ENCODE results near the gene ZNF182. TPM values are rescaled to one million over a fixed set of nuclear protein-coding genes. Genes with fewer than 3 reads are reported as not detected.
A peak's percentile ranks its signal among the peaks of the same experiment; 100 is the strongest.
"Not testable (repeated sequence)": the region's sequence is repeated elsewhere in the genome, so short reads cannot be mapped to it uniquely, and the experiment has no call there.

Gene ZNF182
- polyA plus RNA-seq (2011; rRNA removed) (2.4 and 3.6 TPM in 2 replicates), polyA minus RNA-seq (2011; rRNA and poly(A)+ RNA removed) (2.1 and 3.4 TPM in 2 replicates)

DNA sequence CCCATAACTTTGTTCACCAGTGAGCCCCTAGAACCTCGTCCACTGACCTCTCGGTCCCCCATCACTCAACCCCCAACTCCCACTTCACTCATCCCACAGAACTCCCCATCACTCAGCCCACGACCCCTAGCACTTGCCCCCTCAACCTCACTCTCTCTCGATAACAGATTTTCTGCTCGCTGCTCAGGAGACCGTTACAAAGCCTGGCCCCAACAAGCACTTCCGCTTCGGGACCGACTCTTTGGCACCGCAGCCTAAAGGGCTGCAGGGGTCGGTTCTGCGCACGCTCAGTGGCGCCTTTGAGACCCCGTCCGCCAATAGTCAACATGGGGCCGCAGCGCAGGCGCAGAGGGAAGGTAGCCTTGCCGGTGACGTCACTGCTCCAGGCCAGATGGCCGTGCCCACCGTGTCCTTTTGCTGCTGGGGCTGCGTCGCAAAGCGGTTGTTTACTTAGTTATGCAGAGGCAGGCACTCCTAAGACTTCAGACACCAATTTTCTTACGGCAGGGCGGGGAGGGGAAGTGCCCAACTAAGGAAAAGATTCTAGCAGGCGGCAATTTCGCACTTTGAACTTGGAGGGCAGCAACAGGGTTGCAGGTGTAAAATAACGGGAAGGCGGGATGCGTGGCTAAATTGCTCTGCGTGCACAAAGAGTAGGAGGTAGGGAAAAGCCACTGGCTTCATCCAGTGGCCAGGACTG lies at the start of gene ZNF182:
TSS of gene ZNF182 (minus strand) at position 232 of the 700 bp plus-strand sequence. CDS start 1,380 bp downstream, outside the sequence.
- Histone ChIP-seq H3K4me3 (ENCODE audit: low read depth, low read length) (peak within 1 kb of the TSS; percentile 74), H3K27me3 (ENCODE audit: control insufficient read depth, insufficient read depth, low read length) (no peaks in the 10 kb centered on the region), H3K27ac (ENCODE audit: low read depth, low read length) (peak within 1 kb of the TSS; percentile 21), H3K9me3 (ENCODE audit: control insufficient read depth, insufficient read depth, low read length) (no peaks in the 10 kb centered on the region)
- CTCF ChIA-PET, result no interaction called here
- DNase-seq (ENCODE audit: low read depth, low spot score), result peak; percentile 66
- TF ChIP-seq, protein P1, sequence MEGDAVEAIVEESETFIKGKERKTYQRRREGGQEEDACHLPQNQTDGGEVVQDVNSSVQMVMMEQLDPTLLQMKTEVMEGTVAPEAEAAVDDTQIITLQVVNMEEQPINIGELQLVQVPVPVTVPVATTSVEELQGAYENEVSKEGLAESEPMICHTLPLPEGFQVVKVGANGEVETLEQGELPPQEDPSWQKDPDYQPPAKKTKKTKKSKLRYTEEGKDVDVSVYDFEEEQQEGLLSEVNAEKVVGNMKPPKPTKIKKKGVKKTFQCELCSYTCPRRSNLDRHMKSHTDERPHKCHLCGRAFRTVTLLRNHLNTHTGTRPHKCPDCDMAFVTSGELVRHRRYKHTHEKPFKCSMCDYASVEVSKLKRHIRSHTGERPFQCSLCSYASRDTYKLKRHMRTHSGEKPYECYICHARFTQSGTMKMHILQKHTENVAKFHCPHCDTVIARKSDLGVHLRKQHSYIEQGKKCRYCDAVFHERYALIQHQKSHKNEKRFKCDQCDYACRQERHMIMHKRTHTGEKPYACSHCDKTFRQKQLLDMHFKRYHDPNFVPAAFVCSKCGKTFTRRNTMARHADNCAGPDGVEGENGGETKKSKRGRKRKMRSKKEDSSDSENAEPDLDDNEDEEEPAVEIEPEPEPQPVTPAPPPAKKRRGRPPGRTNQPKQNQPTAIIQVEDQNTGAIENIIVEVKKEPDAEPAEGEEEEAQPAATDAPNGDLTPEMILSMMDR (IDR thresholded peaks at IDR 0.05; ENCODE audit: low read depth, low read length), result no peak
- POLR2A ChIA-PET, result no interaction called here

DNA sequence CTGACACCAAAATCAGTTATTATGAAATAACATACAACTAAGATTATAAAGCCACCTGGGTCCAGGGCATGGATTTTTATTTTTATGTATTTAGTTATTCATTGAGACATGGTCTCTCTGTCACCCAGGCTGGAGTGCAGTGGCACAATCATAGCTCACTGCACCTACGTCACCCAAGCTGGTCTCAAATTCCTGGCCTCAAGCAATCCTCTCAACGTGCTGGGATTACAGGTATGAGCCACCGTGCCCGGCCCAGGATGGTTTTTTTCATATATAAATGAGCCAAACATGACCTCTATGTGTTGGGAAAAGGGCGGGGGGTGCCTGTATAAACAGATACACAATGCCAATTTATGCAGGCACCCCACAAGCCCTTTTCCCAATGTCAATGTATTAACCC lies 43.1 kb upstream of the ZNF182 start:
- Histone ChIP-seq H3K27ac (ENCODE audit: low read depth, low read length) (no peak overlapping the region), H3K27me3 (ENCODE audit: control insufficient read depth, insufficient read depth, low read length) (no peaks in the 10 kb centered on the region), H3K4me3 (ENCODE audit: low read depth, low read length) (no peak overlapping the region), H3K9me3 (ENCODE audit: control insufficient read depth, insufficient read depth, low read length) (no peaks in the 10 kb centered on the region)
- TF ChIP-seq, protein P1 (IDR thresholded peaks at IDR 0.05; ENCODE audit: low read depth, low read length), result no peak
- no peak for DNase-seq (ENCODE audit: low read depth, low spot score)
- ChIA-PET POLR2A (no interaction called here), CTCF (no interaction called here)

DNA sequence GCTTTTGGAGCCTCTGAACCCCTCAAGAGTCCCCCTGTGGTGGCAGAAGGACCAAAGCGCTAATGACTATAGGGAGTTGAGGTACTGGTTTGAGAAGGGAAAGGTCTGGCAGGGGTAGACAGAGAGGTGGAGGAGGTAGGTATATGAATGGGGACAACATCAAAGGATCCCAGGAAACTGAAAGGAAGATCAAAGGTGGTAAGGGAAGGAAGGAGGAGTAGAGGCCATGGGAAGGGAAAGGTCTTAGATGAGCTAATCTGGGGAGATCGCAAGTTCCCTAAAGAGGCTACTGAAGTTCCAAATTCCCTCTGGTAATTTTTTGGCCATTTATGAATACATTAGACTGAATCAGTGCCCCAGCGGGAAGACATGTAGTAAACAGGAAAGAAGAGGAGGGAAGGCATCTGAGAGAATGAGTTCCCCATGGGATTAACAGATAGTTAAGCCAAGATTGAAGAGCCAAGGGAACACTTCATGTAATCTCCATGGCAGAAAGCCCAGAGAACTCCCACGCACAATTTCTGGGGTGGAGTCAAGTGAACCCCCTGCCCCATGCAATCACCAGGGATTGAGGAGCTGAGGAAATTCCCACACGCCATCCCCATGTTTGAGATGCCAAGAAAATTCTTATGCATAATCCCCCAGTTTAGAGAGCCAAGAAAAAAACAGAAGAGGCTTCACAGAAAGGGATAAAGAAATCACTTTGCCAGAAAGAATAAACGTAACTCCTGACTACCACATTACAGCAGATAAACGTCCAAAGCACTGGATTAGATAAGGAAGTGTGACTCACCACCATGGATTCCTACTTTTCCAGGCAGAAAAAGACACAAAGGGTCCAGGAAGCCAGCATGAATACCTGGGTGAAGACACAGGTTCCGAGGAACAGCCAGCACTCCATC lies 41.9 kb upstream of the ZNF182 start:
- peak overlapping the region; percentile 21 for H3K27ac ChIP-seq (ENCODE audit: low read depth, low read length)
- H3K9me3 ChIP-seq (ENCODE audit: control insufficient read depth, insufficient read depth, low read length), result no peaks in the 10 kb centered on the region
- TF ChIP-seq, protein P1 (IDR thresholded peaks at IDR 0.05; ENCODE audit: low read depth, low read length), result no peak
- peak; percentile 6 for DNase-seq (ENCODE audit: low read depth, low spot score)
- H3K4me3 ChIP-seq (ENCODE audit: low read depth, low read length), result no peak overlapping the region
- ChIA-PET CTCF (no interaction called here), POLR2A (no interaction called here)
- H3K27me3 ChIP-seq (ENCODE audit: control insufficient read depth, insufficient read depth, low read length), result no peaks in the 10 kb centered on the region

DNA sequence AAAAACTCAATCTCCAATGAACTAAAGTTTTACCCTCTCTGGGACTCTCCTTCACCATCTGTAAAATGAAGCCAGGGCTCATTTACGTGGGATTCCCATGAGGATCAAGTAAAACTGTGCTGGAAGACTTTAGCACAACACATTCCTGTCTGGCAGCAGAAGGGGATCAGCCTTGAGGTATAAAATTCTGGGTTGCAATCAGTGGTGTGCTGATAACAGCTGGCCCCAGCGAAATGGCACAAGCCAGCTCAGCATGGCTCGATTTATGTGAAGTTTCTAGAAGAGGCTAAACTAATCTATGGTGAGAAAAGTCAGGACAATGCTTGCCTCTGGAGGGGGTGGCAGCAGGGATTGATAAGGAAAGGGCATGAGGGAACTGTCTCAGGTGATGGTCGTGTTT lies 39.3 kb upstream of the ZNF182 start:
- Histone ChIP-seq H3K4me3 (ENCODE audit: low read depth, low read length) (no peak overlapping the region), H3K27ac (ENCODE audit: low read depth, low read length) (no peak overlapping the region), H3K27me3 (ENCODE audit: control insufficient read depth, insufficient read depth, low read length) (no peaks in the 10 kb centered on the region), H3K9me3 (ENCODE audit: control insufficient read depth, insufficient read depth, low read length) (no peaks in the 10 kb centered on the region)
- DNase-seq (ENCODE audit: low read depth, low spot score), result no peak
- POLR2A ChIA-PET, result no interaction called here
- TF ChIP-seq, protein P1 (IDR thresholded peaks at IDR 0.05; ENCODE audit: low read depth, low read length), result no peak
- CTCF ChIA-PET, result no interaction called here

DNA sequence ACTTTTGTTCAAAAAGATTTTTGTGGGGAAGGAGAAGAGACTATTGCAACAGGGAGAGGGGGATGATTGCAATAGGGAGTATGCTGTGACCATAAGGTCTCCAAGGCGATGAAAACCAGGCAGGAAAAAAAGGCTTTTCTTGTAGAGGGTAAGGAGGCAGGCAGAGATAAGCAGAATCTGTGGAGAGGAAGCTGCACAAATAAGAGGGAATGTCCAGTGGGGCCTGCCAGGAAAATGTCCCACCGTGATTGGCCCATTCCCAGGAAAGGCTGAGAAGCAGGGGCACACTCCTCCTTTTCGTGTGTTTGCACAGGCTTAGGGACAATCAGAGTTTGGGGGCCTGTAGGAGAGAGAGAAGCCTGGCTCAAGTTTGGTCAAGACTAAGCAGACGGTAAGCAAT lies 32.1 kb upstream of the ZNF182 start:
- Histone ChIP-seq H3K4me3 (ENCODE audit: low read depth, low read length) (no peak overlapping the region), H3K9me3 (ENCODE audit: control insufficient read depth, insufficient read depth, low read length) (no peaks in the 10 kb centered on the region), H3K27ac (ENCODE audit: low read depth, low read length) (no peak overlapping the region), H3K27me3 (ENCODE audit: control insufficient read depth, insufficient read depth, low read length) (no peaks in the 10 kb centered on the region)
- no peak for DNase-seq (ENCODE audit: low read depth, low spot score)
- CTCF ChIA-PET, result no interaction called here
- POLR2A ChIA-PET, result no interaction called here
- TF ChIP-seq, protein P1 (IDR thresholded peaks at IDR 0.05; ENCODE audit: low read depth, low read length), result no peak

DNA sequence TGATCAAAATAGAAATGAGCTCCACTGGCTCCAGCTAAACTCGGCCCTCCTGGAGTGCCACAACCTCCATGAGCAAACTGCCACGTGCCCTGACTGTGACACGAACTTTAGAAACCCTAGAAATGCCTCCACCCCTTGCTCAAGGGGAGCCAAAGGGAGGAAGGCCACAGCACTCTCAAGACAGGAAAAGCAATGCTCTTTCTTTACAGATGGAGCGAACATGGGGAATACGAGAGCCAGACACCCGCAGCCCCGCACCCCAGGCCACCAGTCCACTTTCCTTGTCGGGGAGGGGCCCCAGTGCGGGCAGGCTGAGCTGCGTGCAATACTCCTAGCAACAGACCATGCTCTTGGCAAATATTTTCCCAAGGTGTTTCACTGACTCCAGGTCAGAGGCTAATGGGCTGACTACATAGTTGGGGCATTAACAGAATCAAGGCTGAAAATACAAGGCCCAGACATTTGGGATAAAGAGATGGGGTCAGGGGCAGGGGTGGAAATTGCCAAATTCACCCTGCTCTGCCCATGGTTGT lies 26.9 kb upstream of the ZNF182 start:
- H3K27ac ChIP-seq (ENCODE audit: low read depth, low read length); CTCF ChIA-PET; H3K4me3 ChIP-seq (ENCODE audit: low read depth, low read length); H3K9me3 ChIP-seq (ENCODE audit: control insufficient read depth, insufficient read depth, low read length); H3K27me3 ChIP-seq (ENCODE audit: control insufficient read depth, insufficient read depth, low read length); DNase-seq (ENCODE audit: low read depth, low spot score); POLR2A ChIA-PET: not testable (repeated sequence)

All from AG04450 (cell line).